GM12891 (cell line): Measurements from ENCODE around the gene TENM3.

Experiments used
- POLR2A ChIP-seq: IDR thresholded peaks from 2 replicates; pipeline ENCODE4 v1.6.1; 2011; ENCODE audit warnings: low read depth, low read length, control low read depth
- POLR2AphosphoS5 ChIP-seq: IDR thresholded peaks from 2 replicates; pipeline ENCODE4 v1.6.1; 2011; ENCODE audit warnings: low read depth, low read length, control low read depth
- POU2F2 ChIP-seq: IDR thresholded peaks from 2 replicates; pipeline ENCODE4 v1.6.1; 2011; ENCODE audit warnings: low read depth, mild to moderate bottlenecking, control low read depth, low read length, moderate library complexity
- SPI1 ChIP-seq: IDR thresholded peaks from 2 replicates; pipeline ENCODE4 v1.6.1; 2011; ENCODE audit warnings: low read depth, low read length, control low read depth
- TAF1 ChIP-seq: IDR thresholded peaks from 2 replicates; pipeline ENCODE4 v1.6.1; 2011; ENCODE audit warnings: low read depth, low read length, control low read depth

GRCh38 chr4:182248295-182248694 lies 5.1 kb downstream of the TENM3 start:
- TF ChIP-seq POLR2A, result no peak
- TF ChIP-seq TAF1, result no peak
- TF ChIP-seq POLR2AphosphoS5, result no peak
- TF ChIP-seq SPI1, result no peak
- no peak for TF ChIP-seq POU2F2
